Stimulated activated memory B cell treated with anti-CD40 and anti-IgM and Interleukin-4, amounts not matched to agents 10 μg/mL and 1 μg/mL and 100 μg/mL, for 72 hours (primary cell): ENCODE measurements around the gene EYA3.
A peak's percentile ranks its signal among the peaks of the same experiment; 100 is the strongest.

Experiments
- ATAC-seq: fragments of 150-1000 bp; cut with Tn5 transposase; 2 replicates; pipeline ENCODE4 v1.10.0; 2021
- H3K27ac Mint-ChIP-seq: one replicate; pipeline ENCODE4 v1.8.0; 2022; ENCODE audit warnings: mild to moderate bottlenecking, mixed read lengths
- H3K27me3 Mint-ChIP-seq: one replicate; pipeline ENCODE4 v1.8.0; 2022; ENCODE audit warnings: mixed read lengths
- H3K36me3 Mint-ChIP-seq: one replicate; pipeline ENCODE4 v1.8.0; 2022; ENCODE audit warnings: mixed read lengths
- H3K4me1 Mint-ChIP-seq: one replicate; pipeline ENCODE4 v1.8.0; 2022; ENCODE audit warnings: mixed read lengths
- H3K4me3 Mint-ChIP-seq: one replicate; pipeline ENCODE4 v1.8.0; 2022; ENCODE audit warnings: mild to moderate bottlenecking, moderate library complexity, mixed read lengths
- H3K9me3 Mint-ChIP-seq: one replicate; pipeline ENCODE4 v1.8.0; 2022; ENCODE audit warnings: mixed read lengths

The EYA3 gene

DNA sequence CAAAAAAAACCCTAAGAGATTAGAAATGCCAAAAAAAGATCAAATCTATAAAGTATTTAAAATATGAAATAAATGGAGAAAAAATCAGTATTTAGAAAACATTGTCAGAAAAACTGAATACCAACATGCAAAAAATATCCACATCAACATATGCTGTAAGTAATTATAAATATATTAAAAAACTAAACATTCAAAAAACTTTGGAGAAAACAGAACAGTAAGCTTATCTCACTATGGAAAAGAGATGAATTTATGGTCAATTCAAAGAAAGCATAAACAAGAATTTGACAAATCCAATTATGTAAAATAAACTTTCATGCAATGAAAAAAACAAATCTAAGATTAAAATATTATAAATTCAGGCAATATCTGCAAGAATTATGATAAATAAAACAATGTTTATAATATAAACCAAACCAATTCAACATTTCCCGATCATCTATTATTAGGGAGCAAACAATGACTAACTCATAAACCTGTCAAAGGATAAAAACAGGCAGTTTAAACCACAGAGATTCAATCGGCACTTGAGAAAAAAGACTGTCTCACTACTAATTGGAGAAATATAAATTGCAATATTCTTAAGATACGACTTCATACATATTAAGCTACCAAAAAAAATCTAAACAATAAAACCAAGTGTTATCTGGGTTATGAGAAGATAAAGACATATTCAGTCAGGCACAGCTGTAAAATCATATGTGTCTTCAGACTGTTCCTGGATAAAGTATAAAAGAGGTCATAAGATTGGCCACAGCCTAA, 21.8 kb downstream of the EYA3 start:
- H3K4me1 Mint-ChIP-seq, result peaks cover 21% of the 10 kb centered on the region
- no peak overlapping the region for H3K27ac Mint-ChIP-seq
- no peaks in the 10 kb centered on the region for H3K27me3 Mint-ChIP-seq

DNA sequence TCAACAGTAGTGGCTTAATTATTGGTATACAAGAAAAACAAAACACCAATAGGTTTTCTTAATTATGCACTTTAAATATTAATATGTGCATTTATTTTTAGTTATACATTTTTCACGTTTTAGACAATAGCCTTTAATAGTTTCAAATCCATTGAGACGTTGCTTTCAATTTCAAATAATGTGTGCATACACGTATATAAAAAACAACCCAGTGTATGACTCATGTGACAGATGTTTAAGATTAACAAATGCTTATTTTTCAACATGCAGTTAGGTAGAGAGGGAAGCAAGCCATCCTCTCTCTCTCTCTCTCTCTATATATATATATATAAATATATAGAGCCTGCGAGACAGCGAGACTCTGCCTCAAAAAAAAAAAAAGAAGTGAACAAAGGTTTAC, 24.3 kb downstream of the EYA3 start:
- no peak for ATAC-seq
- Mint-ChIP-seq H3K27me3 (no peaks in the 10 kb centered on the region), H3K36me3 (peaks cover 10% of the 10 kb centered on the region), H3K4me3 (no peak overlapping the region), H3K9me3 (no peaks in the 10 kb centered on the region), H3K27ac (no peak overlapping the region), H3K4me1 (peaks cover 18% of the 10 kb centered on the region)

More for the DNA sequence above, 21.8 kb downstream of the EYA3 start:
- Mint-ChIP-seq H3K36me3 (peaks cover 17% of the 10 kb centered on the region), H3K9me3 (no peaks in the 10 kb centered on the region), H3K4me3 (no peak overlapping the region)
- ATAC-seq, result no peak

DNA sequence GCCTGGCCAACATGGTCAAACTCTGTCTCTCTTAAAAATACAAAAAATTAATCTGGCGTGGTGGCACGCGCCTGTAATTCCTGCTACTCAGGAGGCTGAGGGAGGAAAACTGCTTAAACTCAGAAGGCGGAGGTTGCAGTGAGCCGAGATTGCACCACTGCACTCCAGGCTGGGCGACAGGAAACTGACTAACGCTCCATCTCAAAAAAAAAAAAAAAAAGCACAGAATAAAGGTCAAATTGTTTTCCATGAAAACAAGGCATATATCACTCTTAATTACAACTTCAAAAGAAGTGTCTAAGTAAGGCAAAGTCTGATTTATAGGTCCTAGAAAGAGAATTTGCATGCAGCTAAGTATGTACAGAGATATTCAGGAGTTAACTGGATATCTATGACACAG, 25.6 kb downstream of the EYA3 start:
- no peaks in the 10 kb centered on the region for H3K27me3 Mint-ChIP-seq
- peaks cover 23% of the 10 kb centered on the region for H3K4me1 Mint-ChIP-seq
- no peak for ATAC-seq
- H3K9me3 Mint-ChIP-seq, result no peaks in the 10 kb centered on the region
- H3K4me3 Mint-ChIP-seq, result no peak overlapping the region
- H3K27ac Mint-ChIP-seq, result no peak overlapping the region
- H3K36me3 Mint-ChIP-seq, result peaks cover 10% of the 10 kb centered on the region

DNA sequence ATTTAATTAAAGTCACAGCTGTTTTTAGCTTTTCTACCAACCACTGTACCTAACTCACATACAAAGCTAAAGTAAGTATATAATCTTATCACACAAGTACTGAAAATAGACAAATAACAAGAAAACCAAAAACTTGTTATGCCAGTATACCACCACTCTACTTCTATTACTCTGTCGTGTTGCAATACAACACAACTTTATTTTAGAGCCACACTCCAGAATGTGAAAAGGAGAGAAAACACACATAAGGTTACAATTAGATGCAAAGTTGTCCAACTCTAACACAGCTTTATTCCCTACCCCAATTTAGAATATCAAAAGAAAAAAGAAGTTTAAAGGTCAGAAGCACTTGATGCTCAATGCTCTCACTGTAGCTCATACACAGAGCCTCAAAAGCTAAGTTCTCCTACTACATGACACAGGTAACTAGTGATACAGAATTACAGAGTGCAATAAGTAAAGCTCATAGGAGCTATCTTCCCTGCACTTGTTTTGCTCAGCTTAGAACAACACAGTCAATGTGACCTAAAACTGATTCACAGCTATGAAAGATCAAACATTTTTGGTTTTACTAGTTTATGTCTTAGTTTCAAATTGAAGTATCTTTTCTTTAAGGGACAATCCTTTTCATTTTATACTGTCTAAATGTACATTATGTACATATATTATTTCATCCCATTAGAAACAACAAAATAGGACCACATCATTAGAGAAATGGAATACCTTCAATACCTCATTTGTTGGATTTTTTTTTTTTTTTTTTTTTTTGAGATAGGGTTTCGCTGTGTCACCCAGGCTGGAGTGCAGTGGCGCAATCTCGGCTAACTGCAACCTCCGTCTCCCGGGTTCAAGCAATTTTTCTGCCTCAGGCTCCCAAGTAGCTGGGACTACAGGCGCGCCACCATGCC, 29.2 kb downstream of the EYA3 start:
- H3K4me3 Mint-ChIP-seq, result no peak overlapping the region
- ATAC-seq, result no peak

DNA sequence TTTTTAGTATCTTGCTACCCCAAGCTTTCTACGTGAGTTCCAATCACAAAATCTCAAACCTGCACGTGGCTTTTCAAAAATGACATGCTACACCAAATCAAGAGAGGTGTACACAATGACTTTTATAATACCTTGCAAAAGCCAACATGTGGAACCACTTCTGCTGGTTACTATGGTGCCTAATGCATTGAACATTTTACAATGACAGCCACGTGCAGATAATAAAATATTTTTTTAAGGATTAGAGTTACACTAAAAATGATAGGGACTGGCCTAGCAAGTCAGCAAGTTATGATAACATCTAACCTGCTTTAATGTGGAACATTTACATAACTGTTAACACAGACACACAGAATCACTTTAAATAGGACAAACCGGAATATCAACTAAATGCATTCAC, 30.2 kb downstream of the EYA3 start:
- Mint-ChIP-seq H3K27ac (no peak overlapping the region), H3K4me1 (peaks cover 30% of the 10 kb centered on the region), H3K4me3 (no peak overlapping the region), H3K36me3 (peaks cover 5% of the 10 kb centered on the region), H3K27me3 (no peaks in the 10 kb centered on the region), H3K9me3 (no peaks in the 10 kb centered on the region)
- ATAC-seq, result no peak

More for the DNA sequence above, 29.2 kb downstream of the EYA3 start:
- H3K27me3 Mint-ChIP-seq, result no peaks in the 10 kb centered on the region
- H3K4me1 Mint-ChIP-seq, result peaks cover 30% of the 10 kb centered on the region
- H3K9me3 Mint-ChIP-seq, result no peaks in the 10 kb centered on the region
- no peaks in the 10 kb centered on the region for H3K36me3 Mint-ChIP-seq
- H3K27ac Mint-ChIP-seq, result no peak overlapping the region

DNA sequence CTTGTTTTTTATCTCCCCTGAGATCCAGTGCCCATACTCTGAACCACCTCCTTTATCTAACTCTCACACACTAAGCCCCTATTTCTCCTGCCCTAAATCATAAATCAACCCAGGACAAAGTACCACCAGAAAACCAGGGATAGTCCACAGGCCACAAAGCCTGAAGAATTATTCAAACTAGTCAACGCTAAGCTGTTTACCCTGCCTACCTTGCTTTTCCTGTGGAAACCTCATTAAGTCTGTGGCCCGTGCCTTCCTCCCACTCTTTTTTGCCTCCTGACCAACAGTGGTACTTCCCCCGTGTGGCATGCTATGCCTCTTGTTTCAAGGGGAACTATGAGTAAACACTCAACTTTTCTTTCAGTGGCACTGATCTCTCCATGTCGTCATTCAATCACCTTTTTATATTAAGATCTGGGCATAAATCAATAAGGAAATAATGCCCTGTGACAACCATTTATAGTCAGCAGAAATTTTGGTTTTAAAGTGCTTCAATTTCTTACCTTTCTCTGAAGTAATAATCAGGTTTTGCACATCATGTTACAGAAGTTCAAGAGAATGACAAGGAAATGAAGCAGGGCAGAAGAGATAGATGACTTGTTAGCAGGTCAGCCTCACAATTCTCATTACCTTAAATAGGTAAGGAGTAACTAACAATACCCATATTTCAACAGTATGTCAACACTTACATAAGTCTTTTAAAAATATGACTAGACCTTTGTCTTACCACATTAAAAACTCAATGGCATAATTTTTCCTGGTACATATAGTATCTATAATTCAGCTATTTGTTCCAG, 32.1 kb downstream of the EYA3 start:
- Mint-ChIP-seq H3K4me1 (peaks cover 30% of the 10 kb centered on the region), H3K9me3 (no peaks in the 10 kb centered on the region), H3K36me3 (peaks cover 9% of the 10 kb centered on the region), H3K27me3 (no peaks in the 10 kb centered on the region), H3K27ac (peak overlapping the region; percentile 48), H3K4me3 (no peak overlapping the region)
- peak; percentile 92 for ATAC-seq

DNA sequence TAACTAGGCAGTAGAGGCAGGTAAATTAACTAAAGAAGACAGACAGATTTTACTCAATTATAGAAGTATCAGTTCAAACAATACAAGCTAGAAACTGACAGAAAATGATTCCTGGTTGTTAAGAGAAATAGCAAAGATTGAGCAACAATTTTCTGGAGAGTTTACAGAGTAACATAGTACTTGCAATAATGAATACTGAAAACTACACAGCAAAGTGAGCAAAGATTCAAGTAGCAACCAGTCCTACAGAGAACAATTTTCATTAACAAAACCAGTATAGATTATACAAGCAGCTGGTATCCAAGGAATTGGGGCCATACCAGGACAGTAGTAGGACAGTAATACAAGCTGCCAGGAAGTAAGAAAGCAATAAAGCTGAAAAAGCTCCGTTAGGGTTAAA, 37.6 kb downstream of the EYA3 start:
- Mint-ChIP-seq H3K9me3 (no peaks in the 10 kb centered on the region), H3K36me3 (peaks cover 25% of the 10 kb centered on the region), H3K4me3 (no peak overlapping the region), H3K27me3 (no peaks in the 10 kb centered on the region), H3K27ac (no peak overlapping the region), H3K4me1 (peaks cover 5% of the 10 kb centered on the region)
- no peak for ATAC-seq

DNA sequence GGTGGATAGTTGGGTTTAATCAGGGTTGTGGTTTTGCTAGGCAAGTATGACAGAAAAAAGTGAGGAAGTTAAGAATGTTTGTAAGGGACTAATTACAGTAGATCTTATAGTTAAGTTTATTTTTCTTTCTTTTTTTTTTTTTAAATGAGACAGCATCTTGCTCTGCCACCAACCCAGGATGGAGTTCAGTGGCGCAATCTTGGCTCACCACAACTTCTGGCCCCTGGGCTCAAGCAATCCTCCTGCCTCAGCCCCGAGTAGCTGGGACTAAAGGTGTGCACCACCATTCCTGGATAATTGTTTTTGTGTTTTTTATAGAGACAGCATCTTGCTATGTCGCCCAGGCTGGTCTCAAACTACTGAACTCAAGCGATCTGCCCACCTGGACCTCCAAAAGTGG, 41.7 kb downstream of the EYA3 start:
- ATAC-seq, result no peak
- Mint-ChIP-seq H3K4me3 (no peak overlapping the region), H3K36me3 (peaks cover 28% of the 10 kb centered on the region), H3K27me3 (no peaks in the 10 kb centered on the region), H3K9me3 (no peaks in the 10 kb centered on the region), H3K27ac (no peak overlapping the region), H3K4me1 (no peaks in the 10 kb centered on the region)

DNA sequence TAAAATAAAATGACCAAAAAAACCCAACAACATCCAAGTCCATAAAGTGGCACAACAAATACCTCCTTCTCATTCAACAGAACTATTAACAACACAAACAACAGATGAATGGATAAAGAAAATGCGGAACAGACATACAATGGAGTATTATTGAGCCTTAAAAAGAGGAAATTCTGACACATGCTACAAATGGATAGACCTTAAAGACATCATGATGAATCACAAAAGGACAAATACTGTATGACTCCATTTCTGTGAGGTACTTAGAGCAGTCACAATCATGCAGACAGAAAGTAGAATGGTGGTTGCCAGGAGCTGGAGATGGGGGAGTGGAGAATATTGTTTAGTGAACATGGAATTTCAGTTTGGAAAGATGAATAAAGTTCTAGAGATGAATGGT, 42.6 kb downstream of the EYA3 start:
- H3K4me3 Mint-ChIP-seq, result no peak overlapping the region
- no peaks in the 10 kb centered on the region for H3K27me3 Mint-ChIP-seq
- ATAC-seq, result no peak
- H3K27ac Mint-ChIP-seq, result no peak overlapping the region
- H3K36me3 Mint-ChIP-seq, result peaks cover 32% of the 10 kb centered on the region
- H3K9me3 Mint-ChIP-seq, result no peaks in the 10 kb centered on the region
- no peaks in the 10 kb centered on the region for H3K4me1 Mint-ChIP-seq

DNA sequence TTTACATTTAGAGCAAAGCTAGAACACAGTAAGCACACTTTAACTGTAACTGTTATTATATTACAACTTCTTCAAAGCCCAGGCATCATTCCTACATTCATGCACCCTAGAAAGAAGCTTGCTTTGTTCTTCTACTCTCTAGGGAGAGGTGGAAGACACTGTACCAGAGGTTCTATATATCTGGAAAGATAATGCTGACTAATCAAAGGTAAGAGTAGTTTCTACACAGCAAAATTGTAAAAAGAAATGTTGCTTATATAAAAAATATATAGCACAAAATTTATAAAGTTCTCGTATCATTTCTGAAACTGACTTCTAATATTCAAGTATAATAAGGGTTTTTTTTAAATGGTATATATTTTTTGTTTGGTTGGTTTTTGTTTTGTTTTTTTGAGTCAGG, 44.0 kb downstream of the EYA3 start:
- no peak overlapping the region for H3K27ac Mint-ChIP-seq
- ATAC-seq, result no peak
- no peaks in the 10 kb centered on the region for H3K27me3 Mint-ChIP-seq
- no peaks in the 10 kb centered on the region for H3K4me1 Mint-ChIP-seq
- H3K36me3 Mint-ChIP-seq, result peaks cover 42% of the 10 kb centered on the region
- H3K9me3 Mint-ChIP-seq, result no peaks in the 10 kb centered on the region
- H3K4me3 Mint-ChIP-seq, result no peak overlapping the region

DNA sequence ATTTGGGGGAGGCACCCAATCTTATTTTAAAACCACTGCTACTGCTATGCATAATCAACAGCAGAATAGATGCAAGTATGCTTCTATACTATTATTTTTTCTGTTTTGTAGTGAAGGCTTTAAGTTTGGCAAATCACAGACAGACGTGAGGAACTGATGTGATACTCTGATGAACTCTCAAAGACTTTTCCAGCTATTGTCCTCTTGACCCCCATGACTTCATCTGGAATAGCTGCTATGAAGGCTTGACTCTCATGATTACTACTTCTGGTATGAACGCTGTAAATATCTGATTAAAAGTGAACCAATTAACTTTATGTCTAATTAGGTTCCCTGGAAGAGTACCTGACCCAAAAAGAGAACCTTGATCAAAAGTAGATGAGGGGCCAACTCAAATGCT, 49.1 kb downstream of the EYA3 start:
- Mint-ChIP-seq H3K36me3 (peaks cover 38% of the 10 kb centered on the region), H3K27me3 (no peaks in the 10 kb centered on the region)

DNA sequence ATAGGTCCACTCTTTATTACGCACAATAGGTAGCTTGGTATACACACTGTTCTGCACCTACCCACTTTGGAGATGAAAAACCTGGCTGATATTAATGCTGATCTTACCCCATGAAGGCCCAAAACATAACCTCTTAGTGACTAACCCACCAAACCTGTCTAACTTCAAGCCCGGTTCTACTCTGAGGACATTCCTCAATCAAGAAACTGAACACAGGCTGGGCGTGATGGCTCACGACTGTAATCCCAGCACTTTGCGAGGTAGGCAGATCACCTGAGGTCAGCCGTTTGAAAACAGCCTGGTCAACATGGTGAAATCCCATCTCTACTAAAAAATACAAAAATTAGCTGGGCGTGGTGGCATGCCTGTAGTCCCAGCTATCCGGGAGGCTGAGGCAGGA, 50.5 kb downstream of the EYA3 start:
- Mint-ChIP-seq H3K4me3 (no peak overlapping the region), H3K9me3 (no peaks in the 10 kb centered on the region), H3K36me3 (peaks cover 43% of the 10 kb centered on the region), H3K27ac (no peak overlapping the region), H3K27me3 (no peaks in the 10 kb centered on the region), H3K4me1 (peaks cover 21% of the 10 kb centered on the region)
- ATAC-seq, result no peak

More for the DNA sequence above, 49.1 kb downstream of the EYA3 start:
- Mint-ChIP-seq H3K27ac (no peak overlapping the region), H3K9me3 (no peaks in the 10 kb centered on the region), H3K4me1 (peaks cover 21% of the 10 kb centered on the region), H3K4me3 (no peak overlapping the region)
- no peak for ATAC-seq

DNA sequence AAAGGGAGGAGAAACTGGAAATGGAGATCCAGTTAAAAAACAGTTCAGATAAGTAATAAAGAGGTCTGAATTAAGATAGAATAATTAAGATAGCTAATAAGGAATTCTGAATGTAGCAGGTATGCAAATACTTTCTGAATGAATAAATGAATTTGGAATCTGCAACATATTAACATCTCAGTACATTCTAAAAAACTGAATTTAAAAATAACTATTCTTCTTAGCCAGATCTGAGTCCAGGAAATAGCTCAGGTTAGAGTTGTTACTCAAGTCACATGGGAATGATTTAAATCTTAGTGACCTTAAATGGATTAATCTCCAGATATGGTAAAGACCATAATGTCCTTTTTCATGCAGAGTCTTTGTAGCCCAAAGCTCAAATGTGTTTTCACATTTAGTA, 51.2 kb downstream of the EYA3 start:
- H3K36me3 Mint-ChIP-seq, result peaks cover 45% of the 10 kb centered on the region
- H3K27ac Mint-ChIP-seq, result no peak overlapping the region
- H3K27me3 Mint-ChIP-seq, result no peaks in the 10 kb centered on the region
- H3K4me1 Mint-ChIP-seq, result peaks cover 21% of the 10 kb centered on the region
- no peak for ATAC-seq
- H3K9me3 Mint-ChIP-seq, result no peaks in the 10 kb centered on the region
- H3K4me3 Mint-ChIP-seq, result no peak overlapping the region

DNA sequence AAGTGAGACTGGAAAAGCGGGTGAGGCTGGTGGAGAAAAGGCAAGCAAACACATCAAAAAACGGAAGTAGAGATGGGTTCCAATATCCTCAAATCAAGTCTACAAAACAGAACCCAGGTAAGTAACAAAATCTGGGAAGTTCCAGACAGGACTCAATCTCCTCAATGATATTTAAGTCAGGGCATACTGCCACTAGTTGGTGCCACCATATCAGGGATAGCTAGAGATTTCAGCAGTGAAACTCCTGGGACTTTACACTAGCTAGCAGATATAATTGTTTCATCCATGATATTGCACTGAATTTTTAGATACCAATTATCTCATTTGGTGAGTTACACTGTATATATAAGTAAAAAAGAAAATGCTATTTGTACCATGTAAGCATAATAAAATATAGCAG, 52.0 kb downstream of the EYA3 start:
- Mint-ChIP-seq H3K9me3 (no peaks in the 10 kb centered on the region), H3K27me3 (no peaks in the 10 kb centered on the region), H3K4me3 (no peak overlapping the region), H3K27ac (no peak overlapping the region), H3K36me3 (peaks cover 44% of the 10 kb centered on the region), H3K4me1 (peaks cover 21% of the 10 kb centered on the region)
- ATAC-seq, result no peak

DNA sequence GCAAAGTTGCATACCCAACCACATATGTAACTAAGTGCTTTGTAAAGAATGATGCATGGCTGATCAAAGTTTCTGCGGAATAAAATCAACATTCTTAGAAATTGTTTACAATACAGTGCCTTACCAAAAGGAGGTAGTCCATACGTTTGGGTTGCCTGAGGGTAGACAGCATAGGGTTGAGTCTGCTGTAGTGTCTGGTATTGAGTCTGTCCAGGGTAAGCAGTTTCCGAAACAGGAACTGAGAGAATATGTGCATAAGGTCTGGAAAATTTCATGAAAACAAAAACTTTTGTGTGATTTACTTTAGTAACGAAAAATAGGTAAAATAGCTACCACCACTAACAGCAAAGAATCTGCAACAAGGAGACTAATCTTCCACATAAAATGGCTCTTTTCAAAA, 53.0 kb downstream of the EYA3 start:
- Mint-ChIP-seq H3K9me3 (no peaks in the 10 kb centered on the region), H3K4me3 (no peak overlapping the region), H3K36me3 (peaks cover 34% of the 10 kb centered on the region), H3K27ac (peak overlapping the region; percentile 30), H3K27me3 (no peaks in the 10 kb centered on the region), H3K4me1 (peaks cover 21% of the 10 kb centered on the region)
- peak; percentile 71 for ATAC-seq
